CD14-positive monocyte (primary cell): ENCODE measurements around the gene CYP27A1. TPM values are rescaled to one million over a fixed set of nuclear protein-coding genes. Genes with fewer than 3 reads are reported as not detected.

Experiments
- DNase-seq, 3 donors: peaks; one replicate each; pipeline ENCODE4 v3.0.0-alpha.2; 2011 to 2022
- H2AFZ ChIP-seq: 2 replicates; pipeline ENCODE4 v1.6.0; 2012; ENCODE audit warnings: mild to moderate bottlenecking, low read depth, low read length, inconsistent platforms; ENCODE audit not compliant: insufficient read depth, poor library complexity, severe bottlenecking
- H3K27ac ChIP-seq, 2 donors: 1 replicate in 1 of 2; 2 replicates in 1 of 2; pipeline ENCODE4 v1.5.1; 2012 to 2013; ENCODE audit warnings: low read length in 2 of 2, control low read depth in 1 of 2, inconsistent platforms in 1 of 2, low read depth in 1 of 2, mild to moderate bottlenecking in 1 of 2
- H3K27me3 ChIP-seq, 2 donors: one replicate each; pipeline versions ENCODE4 v1.6.0 to v1.6.1; 2011 to 2013; ENCODE audit warnings: low read length in 2 of 2; ENCODE audit not compliant: control insufficient read depth in 2 of 2, insufficient read depth in 2 of 2
- H3K36me3 ChIP-seq, 2 donors: replicated peaks in 1 of 2; 1 replicate in 1 of 2; 2 replicates in 1 of 2; pipeline versions ENCODE4 v1.5.1 to v1.6.1; 2012 to 2013; ENCODE audit warnings: low read length in 2 of 2, control low read depth in 1 of 2, inconsistent platforms in 1 of 2, mild to moderate bottlenecking in 1 of 2; ENCODE audit not compliant: insufficient read depth in 2 of 2, control insufficient read depth in 1 of 2
- H3K4me1 ChIP-seq, 2 donors: 1 replicate in 1 of 2; 2 replicates in 1 of 2; pipeline versions ENCODE4 v1.5.1 to v1.6.1; 2012 to 2013; ENCODE audit warnings: low read length in 2 of 2, control low read depth in 1 of 2, inconsistent platforms in 1 of 2, mild to moderate bottlenecking in 1 of 2, moderate library complexity in 1 of 2; ENCODE audit not compliant: insufficient read depth in 2 of 2, control insufficient read depth in 1 of 2
- H3K4me2 ChIP-seq: replicated peaks from 2 replicates; pipeline ENCODE3; 2012; ENCODE audit warnings: low read length, moderate library complexity, mild to moderate bottlenecking; ENCODE audit not compliant: poor library complexity, severe bottlenecking; ENCODE audit errors: extremely low read depth
- H3K4me3 ChIP-seq, 3 experiments: fragments of 200-600 bp in 1 of 3; sonication (generic) in 1 of 3; replicated peaks in 1 of 3; 1 replicate in 2 of 3; 2 replicates in 1 of 3; pipeline ENCODE4 v1.5.1; 2011 to 2013; ENCODE audit warnings: low read length in 3 of 3, mild to moderate bottlenecking in 3 of 3, control low read depth in 2 of 3, low read depth in 2 of 3, inconsistent platforms in 1 of 3, moderate library complexity in 1 of 3
- H3K79me2 ChIP-seq: 2 replicates; pipeline ENCODE4 v1.6.0; 2012; ENCODE audit warnings: mild to moderate bottlenecking, control low read depth, inconsistent platforms, low read length, moderate library complexity; ENCODE audit not compliant: insufficient read depth
- H3K9ac ChIP-seq: 2 replicates; pipeline ENCODE4 v1.6.0; 2017; ENCODE audit warnings: low read length, mild to moderate bottlenecking; ENCODE audit not compliant: insufficient read depth, poor library complexity, severe bottlenecking
- H3K9me3 ChIP-seq, 2 donors: replicated peaks in 1 of 2; 1 replicate in 1 of 2; 2 replicates in 1 of 2; pipeline versions ENCODE4 v1.5.1 to v1.6.1; 2012 to 2013; ENCODE audit warnings: low read length in 2 of 2, control low read depth in 1 of 2; ENCODE audit not compliant: control insufficient read depth in 1 of 2, insufficient read depth in 1 of 2
- H4K20me1 ChIP-seq: 2 replicates; pipeline ENCODE4 v1.6.0; 2012; ENCODE audit warnings: mild to moderate bottlenecking, low read length, control low read depth, moderate library complexity; ENCODE audit not compliant: insufficient read depth
- H3K27ac Mint-ChIP-seq, 7 donors: one replicate each; pipeline ENCODE4 v1.8.0; 2020; ENCODE audit warnings: mild to moderate bottlenecking in 7 of 7, mixed read lengths in 7 of 7, moderate library complexity in 6 of 7, inconsistent platforms in 2 of 7
- H3K27me3 Mint-ChIP-seq, 3 donors: one replicate each; pipeline ENCODE4 v1.8.0; 2021 to 2022; ENCODE audit warnings: low read depth in 3 of 3, mild to moderate bottlenecking in 3 of 3, mixed read lengths in 3 of 3, moderate library complexity in 3 of 3, inconsistent platforms in 1 of 3
- H3K36me3 Mint-ChIP-seq, 2 donors: one replicate each; pipeline ENCODE4 v1.8.0; 2020; ENCODE audit warnings: mixed read lengths in 2 of 2, inconsistent platforms in 1 of 2, mild to moderate bottlenecking in 1 of 2
- H3K4me1 Mint-ChIP-seq: one replicate; pipeline ENCODE4 v1.8.0; 2020; ENCODE audit warnings: mild to moderate bottlenecking, mixed read lengths
- H3K4me3 Mint-ChIP-seq, 2 donors: one replicate each; pipeline ENCODE4 v1.8.0; 2020; ENCODE audit warnings: mild to moderate bottlenecking in 2 of 2, mixed read lengths in 2 of 2, moderate library complexity in 1 of 2
- H3K9me3 Mint-ChIP-seq, 7 donors: one replicate each; pipeline ENCODE4 v1.8.0; 2020 to 2022; ENCODE audit warnings: mixed read lengths in 7 of 7, mild to moderate bottlenecking in 6 of 7, moderate library complexity in 6 of 7, inconsistent platforms in 2 of 7
- WGBS: methylation state at CpG from one replicate; pipeline ENCODE4 v1.1.5; 2013; ENCODE audit warnings: missing lambda C conversion rate; ENCODE audit not compliant: insufficient coverage; 5-methylcytosine and 5-hydroxymethylcytosine counted together
- intact Hi-C, 2 donors: fragments of 100-400 bp; cut with micrococcal nuclease; formaldehyde crosslinking; loops; one replicate each; pipeline versions ENCODE4 v1.15.0 to v1.15.1; 2023
- polyA plus RNA-seq, 3 donors: library from polyadenylated mRNA; depleted of rRNA in 1 of 3; unstranded in 2 of 3; stranded (reverse) in 1 of 3; fragments of 300-500 nt in 2 of 3; fragments of >200 nt in 1 of 3; fragmentation: Illumina TruSeq in 2 of 3; gene quantifications; 1 replicate in 2 of 3; 2 replicates in 1 of 3; pipeline ENCODE4 v1.2.3, GENCODE V29; 2012 to 2021
- TF ChIP-seq, protein P1 (sequence below): fragments of 200-600 bp; IDR thresholded peaks from one replicate; pipeline ENCODE4 v1.8.0; 2022; ENCODE audit warnings: antibody characterized with exemption, mild to moderate bottlenecking

The CYP27A1 gene
- polyA plus RNA-seq, 3 donors: 151 to 218 (median 214) TPM

DNA sequence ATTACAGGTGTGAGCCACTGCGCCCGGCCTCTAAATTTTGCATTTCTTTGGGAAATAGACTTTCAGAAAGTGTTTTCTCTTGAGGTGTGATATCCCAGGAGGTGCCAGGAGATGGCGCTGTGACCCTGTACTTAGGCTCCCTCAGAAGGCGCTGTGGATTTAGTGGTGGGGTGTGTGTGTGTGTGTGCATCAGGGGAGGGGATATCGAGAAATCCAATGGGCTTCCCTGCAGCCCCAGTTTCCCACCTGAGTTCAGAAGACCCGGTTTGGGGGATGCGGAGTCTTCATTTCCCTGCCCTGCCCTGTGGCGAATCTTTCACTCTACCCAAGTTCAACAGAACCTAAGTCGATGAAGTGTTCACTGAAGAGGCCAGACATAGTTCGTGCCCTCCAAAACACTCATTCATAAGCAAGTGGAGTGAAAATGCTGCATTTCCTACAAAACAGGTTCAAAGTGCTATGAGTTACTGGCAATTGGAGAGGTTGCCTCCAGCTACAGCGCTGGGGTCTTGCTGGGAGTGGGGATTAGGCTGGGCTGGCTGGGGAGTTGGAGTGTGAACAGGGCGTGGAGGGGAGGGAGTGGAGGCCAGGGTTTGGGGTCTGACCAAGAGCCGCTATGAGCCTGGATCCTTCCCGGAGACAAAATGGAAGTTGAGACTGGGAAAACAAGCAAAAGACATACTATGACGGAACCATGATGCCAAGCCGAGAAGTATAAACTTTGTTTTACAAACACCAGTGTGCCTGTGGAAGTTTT, 71.1 kb downstream of the CYP27A1 start:
- H3K4me1 Mint-ChIP-seq: peaks cover 17% of the 10 kb centered on the region
- Histone ChIP-seq H3K79me2 (no peaks in the 10 kb centered on the region), H3K4me3 (no peak overlapping the region), H3K36me3 (no peaks in the 10 kb centered on the region), H3K27me3 (peaks cover 35 to 52% of the 10 kb centered on the region in 2 donors), H2AFZ (peak overlapping the region; percentile 26), H3K27ac (no peak overlapping the region), H3K4me2 (no peak overlapping the region), H4K20me1 (no peaks in the 10 kb centered on the region), H3K4me1 (peaks cover 11 to 12% of the 10 kb centered on the region in 2 donors), H3K9me3 (peaks cover 0 to 8% of the 10 kb centered on the region in 2 donors), H3K9ac (no peak overlapping the region)
- TF ChIP-seq, protein P1, sequence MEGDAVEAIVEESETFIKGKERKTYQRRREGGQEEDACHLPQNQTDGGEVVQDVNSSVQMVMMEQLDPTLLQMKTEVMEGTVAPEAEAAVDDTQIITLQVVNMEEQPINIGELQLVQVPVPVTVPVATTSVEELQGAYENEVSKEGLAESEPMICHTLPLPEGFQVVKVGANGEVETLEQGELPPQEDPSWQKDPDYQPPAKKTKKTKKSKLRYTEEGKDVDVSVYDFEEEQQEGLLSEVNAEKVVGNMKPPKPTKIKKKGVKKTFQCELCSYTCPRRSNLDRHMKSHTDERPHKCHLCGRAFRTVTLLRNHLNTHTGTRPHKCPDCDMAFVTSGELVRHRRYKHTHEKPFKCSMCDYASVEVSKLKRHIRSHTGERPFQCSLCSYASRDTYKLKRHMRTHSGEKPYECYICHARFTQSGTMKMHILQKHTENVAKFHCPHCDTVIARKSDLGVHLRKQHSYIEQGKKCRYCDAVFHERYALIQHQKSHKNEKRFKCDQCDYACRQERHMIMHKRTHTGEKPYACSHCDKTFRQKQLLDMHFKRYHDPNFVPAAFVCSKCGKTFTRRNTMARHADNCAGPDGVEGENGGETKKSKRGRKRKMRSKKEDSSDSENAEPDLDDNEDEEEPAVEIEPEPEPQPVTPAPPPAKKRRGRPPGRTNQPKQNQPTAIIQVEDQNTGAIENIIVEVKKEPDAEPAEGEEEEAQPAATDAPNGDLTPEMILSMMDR: peak; percentile 83
- 42% methylated on average over 11 of the region's 16 CpGs for WGBS
- no peak overlapping the region for H3K27ac Mint-ChIP-seq
- peaks cover 0 to 4% of the 10 kb centered on the region in 2 donors for H3K36me3 Mint-ChIP-seq
- H3K4me3 Mint-ChIP-seq: peak overlapping the region in 1 of 2 donors; percentile 75
- peaks cover 0 to 31% (median 1%) of the 10 kb centered on the region in 7 donors for H3K9me3 Mint-ChIP-seq
- peak; percentile 37 to 59 (median 49) for DNase-seq
- H3K27me3 Mint-ChIP-seq: peaks cover 54 to 78% (median 76%) of the 10 kb centered on the region in 3 donors
- intact Hi-C loops: loop anchor here in 1 of 2 donors (2.0 kb wide), 1 partner anchor 46 kb away; no protein-coding TSS in a partner anchor

DNA sequence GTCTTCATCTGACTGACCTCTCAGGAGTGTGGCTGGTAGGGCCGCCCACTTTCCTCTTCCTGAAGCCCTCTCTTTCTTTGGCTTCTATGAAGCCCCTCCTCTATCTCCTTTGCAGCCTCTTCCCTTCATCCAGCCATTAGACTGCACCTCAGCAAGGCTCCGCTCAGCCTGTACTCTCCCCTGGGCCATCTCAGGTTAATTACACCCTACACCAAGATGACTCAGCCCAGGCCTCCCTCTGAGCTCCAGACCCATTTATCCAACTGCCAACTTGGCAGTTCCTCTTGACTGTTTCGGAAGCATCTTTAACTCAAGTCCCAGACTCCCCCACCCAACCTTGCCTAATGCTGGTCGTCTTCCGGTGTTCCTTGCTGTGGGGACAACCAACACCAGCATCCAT, 71.8 kb downstream of the CYP27A1 start:
- Mint-ChIP-seq H3K36me3 (peaks cover 0 to 4% of the 10 kb centered on the region in 2 donors), H3K27me3 (peaks cover 60 to 83% (median 82%) of the 10 kb centered on the region in 3 donors), H3K4me3 (peak overlapping the region in 1 of 2 donors; percentile 75), H3K9me3 (peaks cover 0 to 38% (median 2%) of the 10 kb centered on the region in 7 donors), H3K4me1 (peaks cover 20% of the 10 kb centered on the region), H3K27ac (no peak overlapping the region)
- TF ChIP-seq, protein P1: no peak
- no peak overlapping the region for H3K4me2 ChIP-seq
- no peaks in the 10 kb centered on the region for H3K79me2 ChIP-seq
- H3K36me3 ChIP-seq: no peaks in the 10 kb centered on the region
- H2AFZ ChIP-seq: peak overlapping the region; percentile 26
- H3K27me3 ChIP-seq: peaks cover 41 to 59% of the 10 kb centered on the region in 2 donors
- no peaks in the 10 kb centered on the region for H4K20me1 ChIP-seq
- no peak overlapping the region for H3K27ac ChIP-seq
- H3K9ac ChIP-seq: no peak overlapping the region
- peak in 2 of 3 donors; percentile 23 to 50 for DNase-seq
- no peak overlapping the region for H3K4me3 ChIP-seq
- peaks cover 11 to 13% of the 10 kb centered on the region in 2 donors for H3K4me1 ChIP-seq
- intact Hi-C loops: loop anchor here in 1 of 2 donors (2.0 kb wide), 1 partner anchor 45 kb away; no protein-coding TSS in a partner anchor
- H3K9me3 ChIP-seq: peaks cover 0 to 15% of the 10 kb centered on the region in 2 donors
- 27% methylated on average over 5 of the region's 5 CpGs for WGBS
